ENCODE data around the gene NCK2.

The NCK2 gene

GRCh38 chr2:105796131-105796638 is 51.5 kb downstream of the NCK2 start:
- no peak for DNase-seq

GRCh38 chr2:105796791-105797190 is 52.1 kb downstream of the NCK2 start:
- DNase-seq, result no peak

GRCh38 chr2:105797298-105797819 is 52.6 kb downstream of the NCK2 start:
- no peak for DNase-seq

- no peak for DNase-seq
Observed at GRCh38 chr2:105798595-105798994, 53.9 kb downstream of the NCK2 start.

GRCh38 chr2:105800036-105800713 is 55.5 kb downstream of the NCK2 start:
- no peak for DNase-seq

- no peak for DNase-seq
Observed at GRCh38 chr2:105800953-105801635, 56.4 kb downstream of the NCK2 start.

- DNase-seq, result no peak
Observed at GRCh38 chr2:105801961-105802360, 57.2 kb downstream of the NCK2 start.

- no peak for DNase-seq
Observed at GRCh38 chr2:105802587-105802986, 57.9 kb downstream of the NCK2 start.

GRCh38 chr2:105803337-105803736 is 58.6 kb downstream of the NCK2 start:
- no peak for DNase-seq

- no peak for DNase-seq
Observed at GRCh38 chr2:105803773-105804172, 59.1 kb downstream of the NCK2 start.

GRCh38 chr2:105804266-105804665 is 59.6 kb downstream of the NCK2 start:
- peak; percentile 14 for DNase-seq

- DNase-seq, result no peak
Observed at GRCh38 chr2:105806996-105807395, 62.3 kb downstream of the NCK2 start.

- DNase-seq, result no peak
Observed at GRCh38 chr2:105808423-105809096, 63.8 kb downstream of the NCK2 start.

- no peak for DNase-seq
Observed at GRCh38 chr2:105809097-105809473, 64.4 kb downstream of the NCK2 start.

- no peak for DNase-seq
Observed at GRCh38 chr2:105809723-105810122, 65.0 kb downstream of the NCK2 start.

- DNase-seq, result peak; percentile 33
Observed at GRCh38 chr2:105812180-105813044, 67.7 kb downstream of the NCK2 start.

- DNase-seq, result no peak
Observed at GRCh38 chr2:105813045-105813315, 68.3 kb downstream of the NCK2 start.

- no peak for DNase-seq
Observed at GRCh38 chr2:105813405-105813804, 68.7 kb downstream of the NCK2 start.

GRCh38 chr2:105814291-105814940 is 69.7 kb downstream of the NCK2 start:
- DNase-seq, result no peak

- no peak for DNase-seq
Observed at GRCh38 chr2:105815401-105815800, 70.7 kb downstream of the NCK2 start.

GRCh38 chr2:105820151-105820550 is 75.4 kb downstream of the NCK2 start:
- no peak for DNase-seq

- no peak for DNase-seq
Observed at GRCh38 chr2:105820691-105821090, 76.0 kb downstream of the NCK2 start.

All from DMS 273 treated with DMSO at 0.1 percent for 48 hours (cell line).